ENCODE measurements around the gene SLC6A19. TPM values are rescaled to one million over a fixed set of nuclear protein-coding genes. Genes with fewer than 3 reads are reported as not detected.

SLC6A19 gene
- total and polyA plus RNA-seq, 9 of the 15 experiments (the other 6 are each of a cell fraction or from before 2014, with no cell fraction given): 0.03 to 1.6 (median 0.59) TPM

- TF ChIP-seq ARID4B (CRISPR knock-in tag; IDR thresholded peaks at IDR 0.05) (no peak), GTF2E2 (tag; IDR thresholded peaks at IDR 0.05) (no peak), ZNF184 (CRISPR knock-in tag; IDR thresholded peaks at IDR 0.05) (no peak), ARID3B (CRISPR knock-in tag; IDR thresholded peaks at IDR 0.05; ENCODE audit: borderline replicate concordance) (no peak), ZNF561 (CRISPR knock-in tag; conservative IDR thresholded peaks at IDR 0.05) (no peak), KDM5B (IDR thresholded peaks at IDR 0.05; ENCODE audit: insufficient replicate concordance, low read depth, low read length) (no peak), USF2 (CRISPR knock-in tag; IDR thresholded peaks at IDR 0.05) (no peak), HSF4 (CRISPR knock-in tag; IDR thresholded peaks at IDR 0.05; ENCODE audit: borderline replicate concordance) (no peak), ZNF668 (CRISPR knock-in tag; IDR thresholded peaks at IDR 0.05) (no peak), ZNF79 (CRISPR knock-in tag; IDR thresholded peaks at IDR 0.05; ENCODE audit: low read depth) (no peak), PTRF (tag; IDR thresholded peaks at IDR 0.05) (no peak), GABPA (tag; conservative IDR thresholded peaks at IDR 0.05; ENCODE audit: low read depth) (no peak), NFRKB (IDR thresholded peaks at IDR 0.05; ENCODE audit: low read depth) (no peak), ZSCAN32 (CRISPR knock-in tag; IDR thresholded peaks at IDR 0.05) (no peak), ZBTB8A (IDR thresholded peaks at IDR 0.05; ENCODE audit: partially characterized antibody) (no peak), FOXA3 (CRISPR knock-in tag; conservative IDR thresholded peaks at IDR 0.05 in 1 of 2, IDR thresholded peaks at IDR 0.05 in 1 of 2) (peak; percentile 69 to 86), NR1H2 (CRISPR knock-in tag; IDR thresholded peaks at IDR 0.05) (no peak), SIN3B (IDR thresholded peaks at IDR 0.05; ENCODE audit: low read depth) (no peak), E2F6 (IDR thresholded peaks at IDR 0.05; ENCODE audit: borderline replicate concordance in 1 of 2, extremely low read depth in 1 of 2, insufficient read depth in 1 of 2, insufficient read length in 1 of 2, low read depth in 1 of 2, low read length in 1 of 2, poor library complexity in 1 of 2, severe bottlenecking in 1 of 2) (peak in 1 of 2 experiments; percentile 24), HLTF (IDR thresholded peaks at IDR 0.05) (no peak)
These were observed 27.1 kb upstream of the SLC6A19 start (continued) for GRCh38 chr5:1174122-1174936.

Data from K562 (cell line).